ENCODE results near the gene HECW1. TPM values are rescaled to one million over a fixed set of nuclear protein-coding genes. Genes with fewer than 3 reads are reported as not detected.

The HECW1 gene
- total RNA-seq, 1 experiment from 2014 or later, result 35.3 TPM

- in situ Hi-C loops (cut with HindIII; ENCODE audit: low pct_unique_long_range_greater_than_20kb, low sequenced_read_pairs), result no loop called here
Observed at GRCh38 chr7:43229801-43230200, 117.4 kb downstream of the HECW1 start.

GRCh38 chr7:43232366-43232765 is 119.9 kb downstream of the HECW1 start:
- in situ Hi-C loops (cut with HindIII; ENCODE audit: low pct_unique_long_range_greater_than_20kb, low sequenced_read_pairs), result no loop called here

More at GRCh38 chr7:43229801-43230200, 117.4 kb downstream of the HECW1 start:
- no peak for DNase-seq (ENCODE audit: low read depth)

GRCh38 chr7:43234073-43234472 is 121.6 kb downstream of the HECW1 start:
- no peak for DNase-seq (ENCODE audit: low read depth)
- in situ Hi-C loops (cut with HindIII; ENCODE audit: low pct_unique_long_range_greater_than_20kb, low sequenced_read_pairs), result no loop called here

More at GRCh38 chr7:43232366-43232765, 119.9 kb downstream of the HECW1 start:
- DNase-seq (ENCODE audit: low read depth), result no peak

GRCh38 chr7:43234968-43235367 is 122.5 kb downstream of the HECW1 start:
- no peak for DNase-seq (ENCODE audit: low read depth)
- in situ Hi-C loops (cut with HindIII; ENCODE audit: low pct_unique_long_range_greater_than_20kb, low sequenced_read_pairs), result no loop called here

GRCh38 chr7:43240565-43240964 is 128.1 kb downstream of the HECW1 start:
- DNase-seq (ENCODE audit: low read depth), result no peak
- in situ Hi-C loops (cut with HindIII; ENCODE audit: low pct_unique_long_range_greater_than_20kb, low sequenced_read_pairs), result no loop called here

GRCh38 chr7:43242628-43243255 is 130.3 kb downstream of the HECW1 start:
- no peak for DNase-seq (ENCODE audit: low read depth)
- in situ Hi-C loops (cut with HindIII; ENCODE audit: low pct_unique_long_range_greater_than_20kb, low sequenced_read_pairs), result no loop called here

- no peak for DNase-seq (ENCODE audit: low read depth)
- in situ Hi-C loops (cut with HindIII; ENCODE audit: low pct_unique_long_range_greater_than_20kb, low sequenced_read_pairs), result no loop called here
Observed at GRCh38 chr7:43244232-43244631, 131.8 kb downstream of the HECW1 start.

DNA sequence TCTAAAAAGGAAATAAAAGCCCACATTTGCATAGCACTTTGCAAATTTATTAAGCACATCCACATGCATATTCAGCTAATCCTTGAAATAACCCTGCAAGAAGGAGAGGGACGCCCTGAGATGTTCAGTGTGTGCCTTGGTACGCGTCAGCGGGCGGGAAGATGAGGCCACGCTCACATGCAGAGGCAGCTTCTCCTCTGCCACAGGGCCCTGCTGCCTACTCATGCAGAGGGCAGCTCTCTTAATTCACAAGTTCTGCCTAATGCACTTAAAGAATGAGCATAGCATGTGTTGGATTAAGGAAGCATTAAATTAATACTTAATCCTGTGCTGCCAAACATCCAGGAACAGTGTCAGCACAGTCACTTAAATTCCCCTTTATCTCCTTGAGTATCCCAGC is 132.3 kb downstream of the HECW1 start:
- no peak for DNase-seq (ENCODE audit: low read depth)
- in situ Hi-C loops (cut with HindIII; ENCODE audit: low pct_unique_long_range_greater_than_20kb, low sequenced_read_pairs), result no loop called here

DNA sequence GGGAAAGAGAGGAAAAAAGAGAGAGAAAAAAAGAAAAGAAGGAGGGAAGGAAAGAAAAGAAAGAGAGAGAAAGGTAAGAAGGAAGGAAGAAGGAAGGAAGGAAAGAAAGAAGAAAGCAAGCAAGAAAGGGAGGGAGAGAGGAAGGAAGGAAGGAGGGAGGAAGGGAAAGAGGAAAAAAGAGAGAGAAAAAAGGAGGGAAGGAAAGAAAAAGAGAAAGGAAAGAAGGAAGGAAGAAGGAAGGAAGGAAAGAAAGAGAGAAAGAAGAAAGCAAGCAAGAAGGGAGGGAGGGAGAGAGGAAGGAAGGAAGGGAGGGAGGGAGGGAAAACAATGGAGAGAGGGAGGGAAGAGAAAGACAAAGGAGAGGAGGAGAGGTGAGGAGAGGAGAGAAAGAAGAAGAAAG is 135.3 kb downstream of the HECW1 start:
- in situ Hi-C loops (cut with HindIII; ENCODE audit: low pct_unique_long_range_greater_than_20kb, low sequenced_read_pairs), result no loop called here
- DNase-seq (ENCODE audit: low read depth), result no peak

DNA sequence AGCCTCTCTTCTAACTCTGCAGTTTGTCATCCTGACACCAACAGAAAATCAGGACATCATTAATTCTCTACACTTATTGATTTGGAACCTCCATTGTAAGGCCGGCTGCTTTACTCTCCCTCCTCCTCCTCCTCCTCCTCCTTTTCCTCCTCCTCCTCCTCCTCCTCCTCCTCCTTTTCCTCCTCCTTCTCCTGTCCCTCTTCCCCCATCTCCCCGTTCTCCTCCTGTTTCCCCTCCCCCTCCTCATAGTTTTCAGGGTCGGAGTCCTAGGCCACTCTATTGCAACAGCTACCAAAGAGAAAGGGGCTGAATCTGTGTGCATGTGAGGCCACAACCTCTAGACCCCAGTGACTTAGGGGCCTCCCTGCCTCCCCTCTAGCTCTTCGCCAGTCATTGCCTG is 136.1 kb downstream of the HECW1 start:
- in situ Hi-C loops (cut with HindIII; ENCODE audit: low pct_unique_long_range_greater_than_20kb, low sequenced_read_pairs), result no loop called here
- DNase-seq (ENCODE audit: low read depth), result no peak

DNA sequence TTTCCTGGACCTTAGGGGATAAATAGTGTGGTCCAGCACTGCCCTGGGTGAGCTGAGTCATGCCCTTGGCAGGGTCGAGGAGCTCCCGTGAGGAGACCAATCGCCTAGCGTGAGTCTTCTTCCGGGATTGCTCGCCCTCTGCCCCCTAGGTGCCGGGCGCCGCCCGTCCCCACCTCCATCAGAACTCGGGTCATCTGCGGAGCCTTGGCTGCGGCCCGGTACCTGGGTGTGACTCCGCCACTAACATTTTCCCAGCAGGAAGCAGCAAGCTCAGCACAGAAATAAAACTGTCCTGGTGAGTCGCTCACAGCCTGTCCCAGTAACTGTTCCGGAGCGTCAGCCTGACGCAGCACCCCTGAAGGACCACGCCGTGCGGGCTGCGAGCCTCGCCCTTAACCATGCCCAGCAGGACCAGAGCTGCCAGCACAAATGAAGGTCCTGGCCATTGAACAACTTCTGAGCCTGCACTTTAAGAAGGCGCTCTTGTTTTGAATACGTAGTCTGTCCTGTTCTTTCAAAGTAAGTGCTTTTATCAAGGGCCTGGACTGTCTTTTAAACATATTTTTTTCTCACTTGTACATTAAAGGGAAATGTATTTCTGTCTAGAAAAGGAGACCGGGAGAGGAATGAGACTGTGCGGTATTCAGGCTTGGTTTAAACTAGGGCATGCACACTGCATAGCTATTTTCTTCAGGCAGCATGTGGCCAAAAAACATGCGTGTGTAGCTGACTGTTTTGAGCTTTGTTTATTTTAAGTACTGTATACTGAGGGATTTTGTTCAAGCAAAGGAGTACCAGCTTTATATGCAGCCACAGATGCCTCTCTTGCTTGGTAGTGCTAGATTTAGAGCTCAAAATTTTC is 136.7 kb downstream of the HECW1 start:
- in situ Hi-C loops (cut with HindIII; ENCODE audit: low pct_unique_long_range_greater_than_20kb, low sequenced_read_pairs), result no loop called here
- DNase-seq (ENCODE audit: low read depth), result peak; percentile 86

DNA sequence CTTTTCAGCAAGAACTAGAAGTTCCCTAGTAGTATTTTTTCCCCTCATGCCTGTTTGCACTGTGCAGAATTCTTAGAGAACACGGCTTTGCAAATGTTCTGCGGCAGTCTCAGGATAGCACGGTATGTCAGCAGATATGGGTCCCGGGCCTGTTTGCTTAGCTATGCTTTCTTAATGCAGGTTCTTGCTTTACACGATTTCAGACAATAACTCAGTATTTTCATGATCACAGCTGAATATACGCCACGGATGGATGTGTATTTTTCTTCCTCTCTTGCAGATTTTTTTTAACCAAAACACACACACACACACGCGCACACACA is 137.3 kb downstream of the HECW1 start:
- in situ Hi-C loops (cut with HindIII; ENCODE audit: low pct_unique_long_range_greater_than_20kb, low sequenced_read_pairs), result no loop called here

GRCh38 chr7:43260980-43261878 is 148.8 kb downstream of the HECW1 start:
- peak; percentile 81 for DNase-seq (ENCODE audit: low read depth)
- in situ Hi-C loops (cut with HindIII; ENCODE audit: low pct_unique_long_range_greater_than_20kb, low sequenced_read_pairs), result no loop called here

More for the DNA sequence above, 137.3 kb downstream of the HECW1 start:
- DNase-seq (ENCODE audit: low read depth), result no peak

GRCh38 chr7:43265139-43265538 is 152.7 kb downstream of the HECW1 start:
- no peak for DNase-seq (ENCODE audit: low read depth)
- in situ Hi-C loops (cut with HindIII; ENCODE audit: low pct_unique_long_range_greater_than_20kb, low sequenced_read_pairs), result no loop called here

GRCh38 chr7:43273939-43274719 is 161.7 kb downstream of the HECW1 start:
- in situ Hi-C loops (cut with HindIII; ENCODE audit: low pct_unique_long_range_greater_than_20kb, low sequenced_read_pairs), result no loop called here
- DNase-seq (ENCODE audit: low read depth), result no peak

DNA sequence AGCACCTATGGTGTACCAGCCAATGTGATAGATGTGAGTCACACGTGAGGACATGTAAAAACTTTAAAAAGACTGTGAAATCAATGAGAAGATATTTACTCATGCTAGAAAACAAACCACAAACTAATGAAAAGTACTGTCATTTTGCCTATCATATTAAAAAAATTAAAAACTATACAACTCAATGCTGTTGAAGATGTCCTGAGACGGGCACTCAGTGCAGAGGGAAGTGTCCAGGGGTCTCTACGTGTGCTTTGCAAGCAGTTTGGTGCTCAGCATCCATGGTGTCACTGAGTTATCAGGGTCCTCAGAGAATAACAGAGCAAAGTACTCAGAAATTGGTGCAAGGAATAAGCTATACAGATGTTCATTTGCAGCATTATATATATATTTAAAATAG is 162.3 kb downstream of the HECW1 start:
- DNase-seq (ENCODE audit: low read depth), result no peak
- in situ Hi-C loops (cut with HindIII; ENCODE audit: low pct_unique_long_range_greater_than_20kb, low sequenced_read_pairs), result no loop called here

GRCh38 chr7:43276547-43276946 is 164.1 kb downstream of the HECW1 start:
- in situ Hi-C loops (cut with HindIII; ENCODE audit: low pct_unique_long_range_greater_than_20kb, low sequenced_read_pairs), result no loop called here
- DNase-seq (ENCODE audit: low read depth), result no peak

GRCh38 chr7:43278088-43278644 is 165.7 kb downstream of the HECW1 start:
- in situ Hi-C loops (cut with HindIII; ENCODE audit: low pct_unique_long_range_greater_than_20kb, low sequenced_read_pairs), result no loop called here
- no peak for DNase-seq (ENCODE audit: low read depth)

Data from Caki2 (cell line).